A549 (cell line): ENCODE measurements around the gene SDC3.

Experiments used
- CEBPB ChIP-seq, 2 experiments: fragments of >200 bp in 1 of 2; sonication (Bioruptor Twin) in 1 of 2; formaldehyde crosslinking in 1 of 2; IDR thresholded peaks; 2 replicates each; pipeline ENCODE4 v1.6.1; 2012 to 2016
- CTCF ChIP-seq: fragments of >200 bp; sonication (Bioruptor Twin); formaldehyde crosslinking; IDR thresholded peaks from 3 replicates; pipeline ENCODE4 v1.5.1; 2016
- FOSB ChIP-seq: fragments of 250-450 bp; sonication (Bioruptor Pico); IDR thresholded peaks from 2 replicates; pipeline ENCODE4 v1.5.0; 2020; ENCODE audit warnings: mild to moderate bottlenecking, moderate library complexity
- HOXA7 ChIP-seq: fragments of 250-450 bp; sonication (Bioruptor Pico); IDR thresholded peaks from 2 replicates; pipeline ENCODE4 v1.5.0; 2020; ENCODE audit warnings: mild to moderate bottlenecking, moderate library complexity
- MAFK ChIP-seq: fragments of 450-650 bp; IDR thresholded peaks from 2 replicates; pipeline ENCODE4 v1.6.1; 2014; ENCODE audit not compliant: partially characterized antibody
- MYC ChIP-seq: IDR thresholded peaks from 2 replicates; pipeline ENCODE4 v1.6.1; 2012; ENCODE audit warnings: mild to moderate bottlenecking, inconsistent platforms, low read length, improper control_type of control experiment, borderline replicate concordance
- POLR2A ChIP-seq: IDR thresholded peaks from 2 replicates; pipeline ENCODE4 v1.6.1; 2012; ENCODE audit warnings: mild to moderate bottlenecking, low read length
- TFCP2L1 ChIP-seq: fragments of 250-450 bp; sonication (Bioruptor Pico); IDR thresholded peaks from 2 replicates; pipeline ENCODE4 v1.5.0; 2021; ENCODE audit warnings: mild to moderate bottlenecking
- ZSCAN20 ChIP-seq: fragments of 250-450 bp; sonication (Bioruptor Pico); IDR thresholded peaks from 2 replicates; pipeline ENCODE4 v1.8.0; 2022; ENCODE audit warnings: mild to moderate bottlenecking, moderate library complexity

- no peak for TF ChIP-seq TFCP2L1 (CRISPR knock-in tag)
- TF ChIP-seq POLR2A: no peak
- TF ChIP-seq CTCF: no peak
- no peak for TF ChIP-seq CEBPB (IDR thresholded peaks at IDR 0.05)
- TF ChIP-seq MYC: no peak
- TF ChIP-seq MAFK: no peak
- no peak for TF ChIP-seq FOSB (CRISPR knock-in tag)
- no peak for TF ChIP-seq HOXA7 (CRISPR knock-in tag)
- TF ChIP-seq ZSCAN20 (CRISPR knock-in tag): no peak
These were observed 78.7 kb downstream of the SDC3 start for GRCh38 chr1:30829889-30830288.
